SK-N-SH (cell line): ENCODE measurements around the gene ZNF785. TPM values are rescaled to one million over a fixed set of nuclear protein-coding genes. Genes with fewer than 3 reads are reported as not detected.

ENCODE experiments used
- CTCF ChIA-PET: fragments of 300-600, 350-600 bp; formaldehyde crosslinking; extraction: SDS; loops from one replicate; lab custom pipeline; 2021; lab: Yijun Ruan, JAX
- POLR2A ChIA-PET: fragments of 350-600 bp; sonication (Branson Sonifier 250); formaldehyde crosslinking; extraction: SDS; loops from one replicate; lab custom pipeline; 2020; ENCODE audit warnings: antibody characterized with exemption, inconsistent platforms; lab: Yijun Ruan, JAX
- DNase-seq: peaks from one replicate; pipeline ENCODE4 v3.0.0; 2012
- H2AFZ ChIP-seq: fragments of 200-600 bp; sonication (generic); 2 replicates; pipeline ENCODE4 v1.8.1; 2016; ENCODE audit warnings: antibody characterized with exemption, mild to moderate bottlenecking, low read depth
- H3F3A ChIP-seq: fragments of 200-600 bp; sonication (generic); replicated peaks from 2 replicates; pipeline ENCODE3; 2016; ENCODE audit warnings: antibody characterized with exemption, mild to moderate bottlenecking; ENCODE audit not compliant: insufficient read depth
- H3K27ac ChIP-seq, 2 experiments: fragments of 200-500 bp in 1 of 2; fragments of 200-600 bp in 1 of 2; sonication (Bioruptor generic) in 1 of 2; sonication (generic), shearing (Covaris generic) in 1 of 2; 2 replicates each; pipeline versions ENCODE4 v1.5.1 to v1.6.1; 2014 to 2016; ENCODE audit warnings: low read depth in 2 of 2, inconsistent platforms in 1 of 2, low read length in 1 of 2, mild to moderate bottlenecking in 1 of 2, mixed read lengths in 1 of 2
- H3K27me3 ChIP-seq: fragments of 200-600 bp; sonication (generic), shearing (Covaris generic); 2 replicates; pipeline ENCODE4 v1.6.1; 2016; ENCODE audit warnings: mixed run types; ENCODE audit not compliant: insufficient read depth
- H3K36me3 ChIP-seq, 2 experiments: fragments of 200-500 bp in 1 of 2; fragments of 200-600 bp in 1 of 2; sonication (Bioruptor generic) in 1 of 2; sonication (generic) in 1 of 2; replicated peaks in 1 of 2; 2 replicates each; pipeline versions ENCODE3 to v1.5.1; 2014 to 2016; ENCODE audit warnings: low read length in 1 of 2, mild to moderate bottlenecking in 1 of 2; ENCODE audit not compliant: insufficient read depth in 2 of 2, control insufficient read depth in 1 of 2
- H3K4me1 ChIP-seq, 2 experiments: fragments of 200-500 bp in 1 of 2; fragments of 200-600 bp in 1 of 2; sonication (Bioruptor generic) in 1 of 2; sonication (generic), shearing (Covaris generic) in 1 of 2; 2 replicates each; pipeline versions ENCODE4 v1.5.1 to v1.6.1; 2014 to 2016; ENCODE audit warnings: low read depth in 1 of 2, low read length in 1 of 2, mixed run types in 1 of 2; ENCODE audit not compliant: insufficient read depth in 2 of 2, control insufficient read depth in 1 of 2
- H3K4me2 ChIP-seq: fragments of 200-600 bp; sonication (generic), shearing (Covaris generic); 2 replicates; pipeline ENCODE4 v1.6.1; 2017; ENCODE audit warnings: mixed run types
- H3K4me3 ChIP-seq, 2 experiments: fragments of 200-500 bp in 1 of 2; fragments of 200-600 bp in 1 of 2; sonication (Bioruptor generic) in 1 of 2; sonication (generic), shearing (Covaris generic) in 1 of 2; 2 replicates each; pipeline versions ENCODE4 v1.5.1 to v1.8.1; 2014 to 2016; ENCODE audit warnings: low read depth in 2 of 2, inconsistent platforms in 1 of 2, low read length in 1 of 2, mild to moderate bottlenecking in 1 of 2, mixed read lengths in 1 of 2, moderate library complexity in 1 of 2
- H3K79me2 ChIP-seq: fragments of 200-600 bp; sonication (generic); 2 replicates; pipeline ENCODE4 v1.8.1; 2017; ENCODE audit warnings: mild to moderate bottlenecking; ENCODE audit not compliant: insufficient read depth
- H3K9ac ChIP-seq: fragments of 200-600 bp; sonication (generic); 2 replicates; pipeline ENCODE4 v1.6.1; 2017; ENCODE audit warnings: mixed run types
- H3K9me2 ChIP-seq: fragments of 200-600 bp; sonication (generic); 2 replicates; pipeline ENCODE4 v1.6.1; 2017; ENCODE audit warnings: mixed run types
- H3K9me3 ChIP-seq: fragments of 200-600 bp; sonication (generic); 2 replicates; pipeline ENCODE4 v1.6.1; 2017; ENCODE audit warnings: mixed run types, mild to moderate bottlenecking, moderate library complexity
- H4K20me1 ChIP-seq: fragments of 200-600 bp; sonication (generic); 2 replicates; pipeline ENCODE4 v1.6.1; 2017; ENCODE audit warnings: mild to moderate bottlenecking, mixed run types; ENCODE audit not compliant: insufficient read depth
- ELF1 ChIP-seq: IDR thresholded peaks from 2 replicates; pipeline ENCODE4 v1.4.0; 2012
- EZH2phosphoT487 ChIP-seq: fragments of 200-600 bp; sonication (generic); IDR thresholded peaks from 2 replicates; pipeline ENCODE4 v1.6.1; 2017; ENCODE audit warnings: low read depth, mixed run types, mild to moderate bottlenecking, antibody characterized with exemption, moderate library complexity, borderline replicate concordance
- FOSL2 ChIP-seq: IDR thresholded peaks from 2 replicates; pipeline ENCODE4 v1.4.0; 2012; ENCODE audit warnings: low read depth, mild to moderate bottlenecking, moderate library complexity, borderline replicate concordance
- FOXJ3 ChIP-seq: sonication (generic); formaldehyde crosslinking; IDR thresholded peaks from 2 replicates; pipeline ENCODE4 v1.5.1; 2020; ENCODE audit warnings: mild to moderate bottlenecking, missing genetic modification reagents
- FOXM1 ChIP-seq: IDR thresholded peaks from 2 replicates; pipeline ENCODE4 v1.4.0; 2012; ENCODE audit warnings: low read depth, mild to moderate bottlenecking
- MEF2A ChIP-seq: IDR thresholded peaks from 2 replicates; pipeline ENCODE4 v1.4.0; 2012; ENCODE audit warnings: low read depth, borderline replicate concordance
- NFIC ChIP-seq: IDR thresholded peaks from 2 replicates; pipeline ENCODE4 v1.4.0; 2012; ENCODE audit warnings: borderline replicate concordance
- RAD21 ChIP-seq: IDR thresholded peaks from 2 replicates; pipeline ENCODE4 v1.6.1; 2012; ENCODE audit warnings: mild to moderate bottlenecking, low read length
- REST ChIP-seq: IDR thresholded peaks from 2 replicates; pipeline ENCODE4 v1.6.1; 2012; ENCODE audit warnings: mild to moderate bottlenecking, low read depth, low read length, moderate library complexity
- RXRA ChIP-seq: IDR thresholded peaks from 2 replicates; pipeline ENCODE4 v1.4.0; 2012; ENCODE audit warnings: low read depth, mild to moderate bottlenecking, borderline replicate concordance
- TCF12 ChIP-seq: IDR thresholded peaks from 2 replicates; pipeline ENCODE4 v1.4.0; 2012
- USF1 ChIP-seq: IDR thresholded peaks from 2 replicates; pipeline ENCODE4 v1.4.0; 2012; ENCODE audit warnings: low read depth, borderline replicate concordance
- WGBS: methylation state at CpG from one replicate; pipeline ENCODE4 v1.1.6; 2017; ENCODE audit warnings: low lambda C conversion rate; 5-methylcytosine and 5-hydroxymethylcytosine counted together
- polyA plus RNA-seq, 3 experiments: library from polyadenylated mRNA; depleted of rRNA; stranded (reverse); fragments of >200 nt; gene quantifications; 2 replicates each; pipeline ENCODE4 v1.2.3, GENCODE V29; 2012
- TF ChIP-seq, protein P1 (sequence below): fragments of 150-350 bp; IDR thresholded peaks from 2 replicates; pipeline ENCODE4 v1.6.1; 2016; ENCODE audit warnings: mild to moderate bottlenecking, low read depth, low read length
- TF ChIP-seq, protein P2 (sequence below): fragments of 200-600 bp; sonication (generic); IDR thresholded peaks from 2 replicates; pipeline ENCODE4 v1.6.1; 2017; ENCODE audit warnings: antibody characterized with exemption, mild to moderate bottlenecking, moderate library complexity
- TF ChIP-seq, protein P3 (sequence below): IDR thresholded peaks from 2 replicates; pipeline ENCODE4; 2012

The ZNF785 gene
- polyA plus RNA-seq, 1 of the 3 experiments (the other 2 are of a cell fraction): 8.8 TPM

GRCh38 chr16:30600215-30600614 lies 14.7 kb upstream of the ZNF785 start:
- no peak overlapping the region for H3K4me3 ChIP-seq
- no peaks in the 10 kb centered on the region for H3K27me3 ChIP-seq
- 90% methylated on average over 3 of the region's 3 CpGs for WGBS
- no peaks in the 10 kb centered on the region for H4K20me1 ChIP-seq
- H3K9me3 ChIP-seq: no peaks in the 10 kb centered on the region
- H3K4me1 ChIP-seq: no peaks in the 10 kb centered on the region
- H3K4me2 ChIP-seq: no peak overlapping the region
- H3K27ac ChIP-seq: no peak overlapping the region
- no peak overlapping the region for H2AFZ ChIP-seq
- peaks cover 10 to 20% of the 10 kb centered on the region in 2 experiments for H3K36me3 ChIP-seq
- TF ChIP-seq, protein P1, sequence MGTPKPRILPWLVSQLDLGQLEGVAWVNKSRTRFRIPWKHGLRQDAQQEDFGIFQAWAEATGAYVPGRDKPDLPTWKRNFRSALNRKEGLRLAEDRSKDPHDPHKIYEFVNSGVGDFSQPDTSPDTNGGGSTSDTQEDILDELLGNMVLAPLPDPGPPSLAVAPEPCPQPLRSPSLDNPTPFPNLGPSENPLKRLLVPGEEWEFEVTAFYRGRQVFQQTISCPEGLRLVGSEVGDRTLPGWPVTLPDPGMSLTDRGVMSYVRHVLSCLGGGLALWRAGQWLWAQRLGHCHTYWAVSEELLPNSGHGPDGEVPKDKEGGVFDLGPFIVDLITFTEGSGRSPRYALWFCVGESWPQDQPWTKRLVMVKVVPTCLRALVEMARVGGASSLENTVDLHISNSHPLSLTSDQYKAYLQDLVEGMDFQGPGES: no peak
- TF ChIP-seq RXRA: no peak
- TF ChIP-seq ELF1: no peak
- TF ChIP-seq REST: no peak
- TF ChIP-seq FOXM1: no peak
- TF ChIP-seq USF1: no peak
- no peak for TF ChIP-seq FOSL2
- TF ChIP-seq EZH2phosphoT487: no peak
- TF ChIP-seq, protein P2, sequence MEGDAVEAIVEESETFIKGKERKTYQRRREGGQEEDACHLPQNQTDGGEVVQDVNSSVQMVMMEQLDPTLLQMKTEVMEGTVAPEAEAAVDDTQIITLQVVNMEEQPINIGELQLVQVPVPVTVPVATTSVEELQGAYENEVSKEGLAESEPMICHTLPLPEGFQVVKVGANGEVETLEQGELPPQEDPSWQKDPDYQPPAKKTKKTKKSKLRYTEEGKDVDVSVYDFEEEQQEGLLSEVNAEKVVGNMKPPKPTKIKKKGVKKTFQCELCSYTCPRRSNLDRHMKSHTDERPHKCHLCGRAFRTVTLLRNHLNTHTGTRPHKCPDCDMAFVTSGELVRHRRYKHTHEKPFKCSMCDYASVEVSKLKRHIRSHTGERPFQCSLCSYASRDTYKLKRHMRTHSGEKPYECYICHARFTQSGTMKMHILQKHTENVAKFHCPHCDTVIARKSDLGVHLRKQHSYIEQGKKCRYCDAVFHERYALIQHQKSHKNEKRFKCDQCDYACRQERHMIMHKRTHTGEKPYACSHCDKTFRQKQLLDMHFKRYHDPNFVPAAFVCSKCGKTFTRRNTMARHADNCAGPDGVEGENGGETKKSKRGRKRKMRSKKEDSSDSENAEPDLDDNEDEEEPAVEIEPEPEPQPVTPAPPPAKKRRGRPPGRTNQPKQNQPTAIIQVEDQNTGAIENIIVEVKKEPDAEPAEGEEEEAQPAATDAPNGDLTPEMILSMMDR: no peak
- TF ChIP-seq FOXJ3 (CRISPR knock-in tag): no peak
- TF ChIP-seq MEF2A: no peak
- no peak for TF ChIP-seq RAD21
- no peak for TF ChIP-seq TCF12
- TF ChIP-seq NFIC: no peak
- TF ChIP-seq, protein P3, sequence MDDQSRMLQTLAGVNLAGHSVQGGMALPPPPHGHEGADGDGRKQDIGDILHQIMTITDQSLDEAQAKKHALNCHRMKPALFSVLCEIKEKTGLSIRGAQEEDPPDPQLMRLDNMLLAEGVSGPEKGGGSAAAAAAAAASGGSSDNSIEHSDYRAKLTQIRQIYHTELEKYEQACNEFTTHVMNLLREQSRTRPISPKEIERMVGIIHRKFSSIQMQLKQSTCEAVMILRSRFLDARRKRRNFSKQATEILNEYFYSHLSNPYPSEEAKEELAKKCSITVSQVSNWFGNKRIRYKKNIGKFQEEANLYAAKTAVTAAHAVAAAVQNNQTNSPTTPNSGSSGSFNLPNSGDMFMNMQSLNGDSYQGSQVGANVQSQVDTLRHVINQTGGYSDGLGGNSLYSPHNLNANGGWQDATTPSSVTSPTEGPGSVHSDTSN: no peak
- TF ChIP-seq, all 33 proteins: peak for 0
- no peaks in the 10 kb centered on the region for H3K79me2 ChIP-seq
- CTCF ChIA-PET: interaction anchor here (0.9 to 1.7 kb wide), 5 partner anchors 12 to 65 kb away, joined by 3 to 5 read pairs (median 4); partner anchors contain the start of gene ZNF688
- POLR2A ChIA-PET: no interaction called here
- H3K9me2 ChIP-seq: no peaks in the 10 kb centered on the region
- no peak overlapping the region for H3K9ac ChIP-seq
- no peak for DNase-seq
- peaks cover 6% of the 10 kb centered on the region for H3F3A ChIP-seq
